HCT116 (cell line): Measurements from ENCODE around the gene METTL24. TPM values are rescaled to one million over a fixed set of nuclear protein-coding genes. Genes with fewer than 3 reads are reported as not detected.

ENCODE experiments used
- ATAC-seq: fragments of 200-7000 bp; cut with Tn5 transposase; 2 replicates; pipeline ENCODE4 v1.9.1; 2020; ENCODE audit warnings: mild to moderate bottlenecking, moderate library complexity
- BruUV-seq: library from RNA; stranded (reverse); fragments of 400-500 nt; replicated peaks from 2 replicates; lab custom pipeline; 2021; lab: Mats Ljungman, UMichigan
- CTCF ChIA-PET: fragments of 300-600 bp; sonication (Branson Sonifier 250); formaldehyde crosslinking; loops from one replicate; lab custom pipeline; 2021; ENCODE audit warnings: antibody characterized with exemption; lab: Charles Lee
- POLR2A ChIA-PET: fragments of 300-600, 350-600 bp; sonication (Branson Sonifier 250); formaldehyde crosslinking; loops from one replicate; lab custom pipeline; 2021; ENCODE audit warnings: antibody characterized with exemption; lab: Charles Lee
- RAD21 ChIA-PET, 2 experiments: fragments of 300-600 bp; sonication (Branson Sonifier 250); formaldehyde crosslinking; loops; one replicate each; lab custom pipeline; 2023; ENCODE audit warnings: low total read pairs in 2 of 2; ENCODE audit not compliant: uncharacterized antibody in 2 of 2, unreplicated experiment in 2 of 2, low non-redundant PET in 1 of 2; lab: Charles Lee
- DNase-seq: peaks from one replicate; pipeline ENCODE4 v3.0.0-alpha.2; 2010; ENCODE audit warnings: low read depth, low spot score
- H2AFZ ChIP-seq: fragments of 200-600 bp; shearing (Covaris generic), sonication (generic); 2 replicates; pipeline ENCODE4 v1.6.1; 2017; ENCODE audit warnings: low read depth, mixed run types, mixed read lengths, antibody characterized with exemption, low read length; ENCODE audit not compliant: poor library complexity, severe bottlenecking
- H3K27ac ChIP-seq: 2 replicates; pipeline ENCODE4 v1.5.1; 2012; ENCODE audit warnings: low read depth, low read length
- H3K27me3 ChIP-seq: fragments of 200-600 bp; sonication (generic); 2 replicates; pipeline ENCODE4 v1.6.1; 2016; ENCODE audit warnings: mixed run types, low read length, mixed read lengths; ENCODE audit not compliant: insufficient read depth
- H3K36me3 ChIP-seq, 2 experiments: fragments of 200-500 bp in 1 of 2; fragments of 200-600 bp in 1 of 2; sonication (Bioruptor generic) in 1 of 2; sonication (generic) in 1 of 2; 2 replicates each; pipeline versions ENCODE4 v1.5.1 to v1.6.1; 2014 to 2016; ENCODE audit warnings: low read length in 2 of 2, inconsistent platforms in 1 of 2, mixed read lengths in 1 of 2, mixed run types in 1 of 2; ENCODE audit not compliant: insufficient read depth in 2 of 2, control insufficient read depth in 1 of 2
- H3K4me1 ChIP-seq, 2 experiments: fragments of 200-600 bp in 1 of 2; sonication (generic) in 1 of 2; 2 replicates each; pipeline versions ENCODE4 v1.5.1 to v1.6.1; 2012 to 2017; ENCODE audit warnings: low read length in 2 of 2, inconsistent platforms in 1 of 2, mild to moderate bottlenecking in 1 of 2, mixed read lengths in 1 of 2, mixed run types in 1 of 2, moderate library complexity in 1 of 2; ENCODE audit not compliant: insufficient read depth in 2 of 2, control insufficient read depth in 1 of 2
- H3K4me2 ChIP-seq: fragments of 200-600 bp; sonication (generic); 2 replicates; pipeline ENCODE4 v1.6.1; 2017; ENCODE audit warnings: mixed run types, low read length, mixed read lengths
- H3K4me3 ChIP-seq, 2 experiments: fragments of 200-600 bp in 1 of 2; sonication (generic) in 1 of 2; replicated peaks in 1 of 2; 2 replicates each; pipeline ENCODE4 v1.5.1; 2011 to 2016; ENCODE audit warnings: low read length in 2 of 2, control low read depth in 1 of 2, low read depth in 1 of 2, mild to moderate bottlenecking in 1 of 2, mixed read lengths in 1 of 2, mixed run types in 1 of 2
- H3K79me2 ChIP-seq: fragments of 200-600 bp; sonication (generic); 2 replicates; pipeline ENCODE4 v1.6.1; 2017; ENCODE audit warnings: mild to moderate bottlenecking, mixed run types, low read length, moderate library complexity, mixed read lengths; ENCODE audit not compliant: insufficient read depth
- H3K9ac ChIP-seq: fragments of 200-600 bp; sonication (generic); 2 replicates; pipeline ENCODE4 v1.6.1; 2016; ENCODE audit warnings: low read length, mixed read lengths
- H3K9me2 ChIP-seq: fragments of 200-600 bp; sonication (generic), shearing (Covaris generic); 2 replicates; pipeline ENCODE4 v1.6.1; 2017; ENCODE audit warnings: mixed run types, mild to moderate bottlenecking, moderate library complexity; ENCODE audit not compliant: insufficient read depth
- H3K9me3 ChIP-seq, 2 experiments: fragments of 200-500 bp in 1 of 2; fragments of 200-600 bp in 1 of 2; sonication (Bioruptor generic) in 1 of 2; sonication (generic) in 1 of 2; 2 replicates each; pipeline ENCODE4 v1.6.1; 2014 to 2017; ENCODE audit warnings: low read length in 2 of 2, mixed read lengths in 2 of 2, inconsistent platforms in 1 of 2, low read depth in 1 of 2, mild to moderate bottlenecking in 1 of 2, mixed run types in 1 of 2, moderate library complexity in 1 of 2; ENCODE audit not compliant: control insufficient read depth in 1 of 2, insufficient read depth in 1 of 2
- H4K20me1 ChIP-seq: fragments of 200-600 bp; sonication (generic), shearing (Covaris generic); 2 replicates; pipeline ENCODE4 v1.6.1; 2017; ENCODE audit warnings: mixed run types, mild to moderate bottlenecking, moderate library complexity; ENCODE audit not compliant: insufficient read depth
- CEBPB ChIP-seq: IDR thresholded peaks from 2 replicates; pipeline ENCODE4 v1.6.1; 2012; ENCODE audit warnings: low read depth
- EGR1 ChIP-seq: IDR thresholded peaks from 2 replicates; pipeline ENCODE4 v1.6.1; 2012; ENCODE audit warnings: low read depth
- ELF1 ChIP-seq: IDR thresholded peaks from 2 replicates; pipeline ENCODE4 v1.6.1; 2012; ENCODE audit warnings: low read depth, borderline replicate concordance
- EZH2phosphoT487 ChIP-seq: fragments of 200-600 bp; IDR thresholded peaks from 2 replicates; pipeline ENCODE4 v1.6.1; 2018; ENCODE audit warnings: antibody characterized with exemption, borderline replicate concordance
- JUND ChIP-seq: IDR thresholded peaks from 2 replicates; pipeline ENCODE4 v1.6.1; 2012
- POLR2AphosphoS5 ChIP-seq: IDR thresholded peaks from 2 replicates; pipeline ENCODE4 v1.6.1; 2011; ENCODE audit warnings: mild to moderate bottlenecking, low read depth, low read length, moderate library complexity
- RAD21 ChIP-seq: IDR thresholded peaks from 2 replicates; pipeline ENCODE4 v1.6.1; 2012; ENCODE audit warnings: low read depth, mild to moderate bottlenecking
- SP1 ChIP-seq: IDR thresholded peaks from 2 replicates; pipeline ENCODE4 v1.6.1; 2012; ENCODE audit warnings: low read depth
- SRF ChIP-seq: IDR thresholded peaks from 2 replicates; pipeline ENCODE4 v1.6.1; 2012; ENCODE audit warnings: low read depth
- TCF7L2 ChIP-seq: IDR thresholded peaks from 2 replicates; pipeline ENCODE4 v1.7.0; 2011; ENCODE audit warnings: borderline replicate concordance, inconsistent platforms; ENCODE audit not compliant: insufficient read depth, insufficient read length; ENCODE audit errors: extremely low read depth
- YY1 ChIP-seq: IDR thresholded peaks from 2 replicates; pipeline ENCODE4 v1.6.1; 2011; ENCODE audit warnings: low read length, low read depth, moderate library complexity, mild to moderate bottlenecking; ENCODE audit not compliant: insufficient replicate concordance; ENCODE audit errors: extremely low read depth
- ZFX ChIP-seq: fragments of 450-650 bp; IDR thresholded peaks from 2 replicates; pipeline ENCODE4 v1.6.1; 2017
- ZNF274 ChIP-seq: fragments of 200-500 bp; sonication (Bioruptor generic); IDR thresholded peaks from 2 replicates; pipeline ENCODE4 v1.6.1; 2014; ENCODE audit warnings: mild to moderate bottlenecking, low read depth, low read length, inconsistent platforms
- intact Hi-C: fragments of 100-400 bp; cut with micrococcal nuclease; formaldehyde crosslinking; loops from 2 replicates; pipeline ENCODE4 v1.10.0; 2022
- total RNA-seq: library from RNA; stranded (reverse); gene quantifications from one replicate; pipeline ENCODE4 v1.2.1, GENCODE V29; 2021; ENCODE audit not compliant: unreplicated experiment
- TF ChIP-seq, protein P1 (sequence below): IDR thresholded peaks from 2 replicates; pipeline ENCODE4 v1.6.1; 2011; ENCODE audit warnings: mild to moderate bottlenecking, low read length, moderate library complexity; ENCODE audit not compliant: insufficient replicate concordance; ENCODE audit errors: extremely low read depth
- TF ChIP-seq, protein P2 (sequence below): IDR thresholded peaks from 2 replicates; pipeline ENCODE4 v1.6.1; 2012
- TF ChIP-seq, protein P3 (sequence below): IDR thresholded peaks from 2 replicates; pipeline ENCODE4 v1.6.1; 2012; ENCODE audit warnings: low read depth

The METTL24 gene
- total RNA-seq, 1 experiment from 2014 or later, result not detected

- POLR2A ChIA-PET, result no interaction called here
- Histone ChIP-seq H3K36me3 (no peaks in the 10 kb centered on the region), H3K9me3 (no peaks in the 10 kb centered on the region), H3K27me3 (no peaks in the 10 kb centered on the region), H4K20me1 (no peaks in the 10 kb centered on the region), H3K4me2 (no peak overlapping the region), H3K79me2 (no peaks in the 10 kb centered on the region), H3K9me2 (no peaks in the 10 kb centered on the region)
- BruUV-seq, result no TSS peak
- RAD21 ChIA-PET, result no interaction called here
- DNase-seq (no peak), ATAC-seq (no peak)
- TF ChIP-seq ELF1 (no peak), POLR2AphosphoS5 (no peak), SRF (no peak)
- TF ChIP-seq, all 23 proteins: peak for 0
- intact Hi-C loops, result no loop called here
- no peaks in the 10 kb centered on the region for H3K4me1 ChIP-seq
- no peak overlapping the region for H2AFZ ChIP-seq
- no peak overlapping the region for H3K27ac ChIP-seq
- CTCF ChIA-PET, result no interaction called here
- no peak overlapping the region for H3K4me3 ChIP-seq
- no peak overlapping the region for H3K9ac ChIP-seq
These were observed 2.4 kb downstream of the METTL24 start for GRCh38 chr6:110355727-110356126.

GRCh38 chr6:110355022-110355421 lies 3.1 kb downstream of the METTL24 start:
- H3K79me2 ChIP-seq, result no peaks in the 10 kb centered on the region
- H3K27me3 ChIP-seq, result no peaks in the 10 kb centered on the region
- H3K4me2 ChIP-seq, result no peak overlapping the region
- no peaks in the 10 kb centered on the region for H4K20me1 ChIP-seq
- no peaks in the 10 kb centered on the region for H3K4me1 ChIP-seq
- no peaks in the 10 kb centered on the region for H3K36me3 ChIP-seq
- ChIA-PET POLR2A (no interaction called here), RAD21 (no interaction called here), CTCF (interaction anchor here (1.6 kb wide), 1 partner anchor 13 kb away, joined by 9 read pairs; no protein-coding TSS in a partner anchor)
- no peak overlapping the region for H3K27ac ChIP-seq
- H3K9me2 ChIP-seq, result no peaks in the 10 kb centered on the region
- H3K9me3 ChIP-seq, result no peaks in the 10 kb centered on the region
- TF ChIP-seq RAD21 (no peak), ELF1 (no peak), POLR2AphosphoS5 (no peak), TCF7L2 (no peak), SP1 (no peak), ZFX (no peak), ZNF274 (no peak), JUND (no peak), EZH2phosphoT487 (no peak), SRF (no peak), YY1 (no peak), EGR1 (no peak), CEBPB (no peak)
- TF ChIP-seq, protein P1, sequence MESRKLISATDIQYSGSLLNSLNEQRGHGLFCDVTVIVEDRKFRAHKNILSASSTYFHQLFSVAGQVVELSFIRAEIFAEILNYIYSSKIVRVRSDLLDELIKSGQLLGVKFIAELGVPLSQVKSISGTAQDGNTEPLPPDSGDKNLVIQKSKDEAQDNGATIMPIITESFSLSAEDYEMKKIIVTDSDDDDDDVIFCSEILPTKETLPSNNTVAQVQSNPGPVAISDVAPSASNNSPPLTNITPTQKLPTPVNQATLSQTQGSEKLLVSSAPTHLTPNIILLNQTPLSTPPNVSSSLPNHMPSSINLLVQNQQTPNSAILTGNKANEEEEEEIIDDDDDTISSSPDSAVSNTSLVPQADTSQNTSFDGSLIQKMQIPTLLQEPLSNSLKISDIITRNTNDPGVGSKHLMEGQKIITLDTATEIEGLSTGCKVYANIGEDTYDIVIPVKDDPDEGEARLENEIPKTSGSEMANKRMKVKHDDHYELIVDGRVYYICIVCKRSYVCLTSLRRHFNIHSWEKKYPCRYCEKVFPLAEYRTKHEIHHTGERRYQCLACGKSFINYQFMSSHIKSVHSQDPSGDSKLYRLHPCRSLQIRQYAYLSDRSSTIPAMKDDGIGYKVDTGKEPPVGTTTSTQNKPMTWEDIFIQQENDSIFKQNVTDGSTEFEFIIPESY, result no peak
- TF ChIP-seq, protein P2, sequence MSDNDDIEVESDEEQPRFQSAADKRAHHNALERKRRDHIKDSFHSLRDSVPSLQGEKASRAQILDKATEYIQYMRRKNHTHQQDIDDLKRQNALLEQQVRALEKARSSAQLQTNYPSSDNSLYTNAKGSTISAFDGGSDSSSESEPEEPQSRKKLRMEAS, result no peak
- TF ChIP-seq, protein P3, sequence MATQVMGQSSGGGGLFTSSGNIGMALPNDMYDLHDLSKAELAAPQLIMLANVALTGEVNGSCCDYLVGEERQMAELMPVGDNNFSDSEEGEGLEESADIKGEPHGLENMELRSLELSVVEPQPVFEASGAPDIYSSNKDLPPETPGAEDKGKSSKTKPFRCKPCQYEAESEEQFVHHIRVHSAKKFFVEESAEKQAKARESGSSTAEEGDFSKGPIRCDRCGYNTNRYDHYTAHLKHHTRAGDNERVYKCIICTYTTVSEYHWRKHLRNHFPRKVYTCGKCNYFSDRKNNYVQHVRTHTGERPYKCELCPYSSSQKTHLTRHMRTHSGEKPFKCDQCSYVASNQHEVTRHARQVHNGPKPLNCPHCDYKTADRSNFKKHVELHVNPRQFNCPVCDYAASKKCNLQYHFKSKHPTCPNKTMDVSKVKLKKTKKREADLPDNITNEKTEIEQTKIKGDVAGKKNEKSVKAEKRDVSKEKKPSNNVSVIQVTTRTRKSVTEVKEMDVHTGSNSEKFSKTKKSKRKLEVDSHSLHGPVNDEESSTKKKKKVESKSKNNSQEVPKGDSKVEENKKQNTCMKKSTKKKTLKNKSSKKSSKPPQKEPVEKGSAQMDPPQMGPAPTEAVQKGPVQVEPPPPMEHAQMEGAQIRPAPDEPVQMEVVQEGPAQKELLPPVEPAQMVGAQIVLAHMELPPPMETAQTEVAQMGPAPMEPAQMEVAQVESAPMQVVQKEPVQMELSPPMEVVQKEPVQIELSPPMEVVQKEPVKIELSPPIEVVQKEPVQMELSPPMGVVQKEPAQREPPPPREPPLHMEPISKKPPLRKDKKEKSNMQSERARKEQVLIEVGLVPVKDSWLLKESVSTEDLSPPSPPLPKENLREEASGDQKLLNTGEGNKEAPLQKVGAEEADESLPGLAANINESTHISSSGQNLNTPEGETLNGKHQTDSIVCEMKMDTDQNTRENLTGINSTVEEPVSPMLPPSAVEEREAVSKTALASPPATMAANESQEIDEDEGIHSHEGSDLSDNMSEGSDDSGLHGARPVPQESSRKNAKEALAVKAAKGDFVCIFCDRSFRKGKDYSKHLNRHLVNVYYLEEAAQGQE, result no peak
- H3K9ac ChIP-seq, result no peak overlapping the region
- no peak overlapping the region for H3K4me3 ChIP-seq
- intact Hi-C loops, result no loop called here
- DNase-seq (no peak), ATAC-seq (no peak)
- no peak overlapping the region for H2AFZ ChIP-seq
- no TSS peak for BruUV-seq
